HEK293T (cell line): ENCODE data around the gene AKAP6.

Experiments used
- BHLHE40 ChIP-seq: fragments of 450-650 bp; IDR thresholded peaks from 2 replicates; pipeline ENCODE4 v1.6.1; 2016; ENCODE audit warnings: mild to moderate bottlenecking, moderate library complexity, borderline replicate concordance
- SP1 ChIP-seq: fragments of 450-650 bp; IDR thresholded peaks from 2 replicates; pipeline ENCODE4 v1.6.1; 2017

DNA sequence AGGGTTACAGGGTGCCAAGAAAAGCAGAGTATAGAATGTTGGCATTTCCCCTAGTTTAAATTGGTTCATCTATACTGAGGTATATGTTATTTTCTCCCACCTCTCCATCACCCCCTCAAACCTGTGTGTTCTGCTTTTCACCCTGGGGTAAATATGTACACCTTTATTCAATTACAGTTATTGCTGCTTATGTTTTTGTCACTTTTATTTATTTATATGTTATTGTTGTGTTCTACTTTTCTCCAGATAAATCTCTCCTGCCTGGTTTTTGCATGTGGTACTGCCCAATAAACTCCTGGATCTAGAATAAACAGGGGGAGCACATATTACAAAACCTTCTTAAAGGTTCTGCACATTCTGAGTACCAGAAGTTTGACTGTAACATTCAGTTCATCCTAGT lies 487.5 kb downstream of the AKAP6 start:
- TF ChIP-seq BHLHE40 (no peak), SP1 (no peak)
